IMR-90 (cell line): Measurements from ENCODE around the gene VWA8. TPM values are rescaled to one million over a fixed set of nuclear protein-coding genes. Genes with fewer than 3 reads are reported as not detected.
A peak's percentile ranks its signal among the peaks of the same experiment; 100 is the strongest.

Experiments used
- ATAC-seq: fragments of 200-7000 bp; cut with Tn5 transposase; 2 replicates; pipeline ENCODE4 v1.9.1; 2020; ENCODE audit warnings: low read depth, mild to moderate bottlenecking, moderate library complexity
- BruUV-seq: library from RNA; stranded (reverse); fragments of 400-500 nt; replicated peaks from 2 replicates; lab custom pipeline; 2021; lab: Mats Ljungman, UMichigan
- CTCF ChIA-PET: fragments of 300-600 bp; formaldehyde crosslinking; extraction: SDS; loops from one replicate; lab custom pipeline; 2021; ENCODE audit warnings: antibody characterized with exemption; lab: Yijun Ruan, JAX
- POLR2A ChIA-PET: fragments of 300-600 bp; sonication (Branson Sonifier 250); formaldehyde crosslinking; loops from one replicate; lab custom pipeline; 2022; ENCODE audit warnings: antibody characterized with exemption; ENCODE audit not compliant: unreplicated experiment; lab: Charles Lee
- DNase-seq: peaks from one replicate; pipeline ENCODE4 v3.0.0; 2013
- H2AFZ ChIP-seq: replicated peaks from 2 replicates; pipeline ENCODE3; 2013; ENCODE audit warnings: low read length, mild to moderate bottlenecking; ENCODE audit not compliant: poor library complexity
- H2AK5ac ChIP-seq: 2 replicates; pipeline ENCODE4 v1.6.1; 2013; ENCODE audit warnings: low read depth, low read length, inconsistent platforms
- H2AK9ac ChIP-seq: replicated peaks from 2 replicates; pipeline ENCODE3; 2013; ENCODE audit warnings: mild to moderate bottlenecking, low read depth, low read length, moderate library complexity; ENCODE audit not compliant: poor library complexity
- H2BK120ac ChIP-seq: 2 replicates; pipeline ENCODE4 v1.6.1; 2013; ENCODE audit warnings: low read depth, low read length, inconsistent platforms
- H2BK15ac ChIP-seq: 3 replicates; pipeline ENCODE4 v1.6.1; 2013; ENCODE audit warnings: low read depth, low read length, inconsistent platforms
- H2BK20ac ChIP-seq: 2 replicates; pipeline ENCODE4 v1.6.1; 2013; ENCODE audit warnings: low read depth, mild to moderate bottlenecking, inconsistent platforms, low read length, moderate library complexity
- H2BK5ac ChIP-seq: 2 replicates; pipeline ENCODE4 v1.6.1; 2013; ENCODE audit warnings: mild to moderate bottlenecking, low read depth, low read length, inconsistent platforms; ENCODE audit not compliant: poor library complexity, severe bottlenecking
- H3K14ac ChIP-seq: replicated peaks from 2 replicates; pipeline ENCODE4 v1.6.1; 2013; ENCODE audit warnings: low read depth, low read length, inconsistent platforms
- H3K18ac ChIP-seq: 2 replicates; pipeline ENCODE4 v1.6.1; 2013; ENCODE audit warnings: low read depth, low read length, control low read depth
- H3K23ac ChIP-seq: 2 replicates; pipeline ENCODE4 v1.6.1; 2013; ENCODE audit warnings: low read depth, low read length, inconsistent platforms
- H3K27ac ChIP-seq: 2 replicates; pipeline ENCODE4 v1.5.1; 2013; ENCODE audit warnings: mild to moderate bottlenecking, control low read depth, low read length; ENCODE audit not compliant: insufficient read depth
- H3K27me3 ChIP-seq: 2 replicates; pipeline ENCODE4 v1.6.1; 2013; ENCODE audit warnings: low read length; ENCODE audit not compliant: control insufficient read depth, insufficient read depth
- H3K36me3 ChIP-seq: 2 replicates; pipeline ENCODE4 v1.6.1; 2013; ENCODE audit warnings: low read length, mixed read lengths; ENCODE audit not compliant: control insufficient read depth, insufficient read depth
- H3K4ac ChIP-seq: 2 replicates; pipeline ENCODE4 v1.6.1; 2013; ENCODE audit warnings: low read depth, low read length, inconsistent platforms
- H3K4me1 ChIP-seq: 2 replicates; pipeline ENCODE4 v1.6.1; 2013; ENCODE audit warnings: low read length, mixed read lengths; ENCODE audit not compliant: control insufficient read depth, insufficient read depth
- H3K4me2 ChIP-seq: 2 replicates; pipeline ENCODE4 v1.6.1; 2013; ENCODE audit warnings: low read depth, mild to moderate bottlenecking, control low read depth, low read length, moderate library complexity
- H3K4me3 ChIP-seq: 2 replicates; pipeline ENCODE4 v1.5.1; 2013; ENCODE audit warnings: low read depth, mild to moderate bottlenecking, control low read depth, low read length, moderate library complexity; ENCODE audit not compliant: insufficient read depth
- H3K56ac ChIP-seq: 2 replicates; pipeline ENCODE4 v1.6.1; 2013; ENCODE audit warnings: low read length, inconsistent platforms; ENCODE audit not compliant: insufficient read depth; ENCODE audit errors: extremely low read depth
- H3K79me1 ChIP-seq, 2 experiments: 2 replicates each; pipeline ENCODE4 v1.6.1; 2013; ENCODE audit warnings: low read length in 2 of 2, inconsistent platforms in 1 of 2, low read depth in 1 of 2
- H3K9ac ChIP-seq: 2 replicates; pipeline ENCODE4 v1.6.1; 2013; ENCODE audit warnings: low read depth, low read length, control low read depth
- H3K9me1 ChIP-seq: 2 replicates; pipeline ENCODE4 v1.6.1; 2013; ENCODE audit warnings: low read length, inconsistent platforms; ENCODE audit not compliant: insufficient read depth
- H3K9me3 ChIP-seq: 2 replicates; pipeline ENCODE4 v1.6.1; 2013; ENCODE audit warnings: low read length; ENCODE audit not compliant: control insufficient read depth, insufficient read depth
- H4K20me1 ChIP-seq: 2 replicates; pipeline ENCODE4 v1.6.1; 2013; ENCODE audit warnings: low read length, inconsistent platforms; ENCODE audit not compliant: insufficient read depth
- H4K5ac ChIP-seq: 2 replicates; pipeline ENCODE4 v1.6.1; 2013; ENCODE audit warnings: mild to moderate bottlenecking, low read depth, low read length, control low read depth
- H4K8ac ChIP-seq, 2 experiments: 2 replicates each; pipeline ENCODE4 v1.6.1; 2013; ENCODE audit warnings: low read depth in 2 of 2, low read length in 2 of 2, control low read depth in 1 of 2, inconsistent platforms in 1 of 2
- H4K91ac ChIP-seq: 2 replicates; pipeline ENCODE4 v1.6.1; 2013; ENCODE audit warnings: low read depth, low read length, inconsistent platforms; ENCODE audit not compliant: insufficient read depth
- MXI1 ChIP-seq: IDR thresholded peaks from 2 replicates; pipeline ENCODE4 v1.6.1; 2012; ENCODE audit warnings: low read depth, mild to moderate bottlenecking, low read length, moderate library complexity, borderline replicate concordance
- RAD21 ChIP-seq: IDR thresholded peaks from 2 replicates; pipeline ENCODE4 v1.6.1; 2012; ENCODE audit warnings: low read length, improper control_type of control experiment
- WGBS, 2 experiments: methylation state at CpG; one replicate each; pipeline versions ENCODE4 v1.1.5 to v1.1.7; 2013; ENCODE audit warnings: missing lambda C conversion rate in 2 of 2; ENCODE audit not compliant: insufficient read length in 1 of 2; ENCODE audit errors: extremely low coverage in 2 of 2; 5-methylcytosine and 5-hydroxymethylcytosine counted together
- dilution Hi-C: fragments of 300-500 bp; cut with HindIII; formaldehyde crosslinking; loops from one replicate; pipeline ENCODE4 v1.14.3; 2018; ENCODE audit warnings: low sequenced_read_pairs; ENCODE audit not compliant: unreplicated experiment
- in situ Hi-C: fragments of 300-500 bp; cut with MboI; formaldehyde crosslinking; loops from 3 replicates; pipeline ENCODE4 v1.14.3; 2019; ENCODE audit warnings: low sequenced_read_pairs, inconsistent platforms, mixed read lengths
- intact Hi-C: fragments of 100-400 bp; cut with micrococcal nuclease; formaldehyde crosslinking; loops from 2 replicates; pipeline ENCODE4 v1.10.0; 2022
- polyA plus RNA-seq, 3 experiments: library from polyadenylated mRNA; depleted of rRNA; stranded (reverse); fragments of >200 nt; gene quantifications; 2 replicates each; pipeline ENCODE4 v1.2.3, GENCODE V29; 2012; ENCODE audit warnings: low replicate concordance in 1 of 3
- total RNA-seq: library from RNA; depleted of rRNA; stranded (reverse); fragments of >200 nt; gene quantifications from 2 replicates; pipeline ENCODE4 v1.2.3, GENCODE V29; 2012

VWA8 gene
- total and polyA plus RNA-seq, 2 of the 4 experiments (the other 2 are of a cell fraction), result 5.9 to 18.3 TPM

- no peaks in the 10 kb centered on the region for H4K20me1 ChIP-seq
- H3K23ac ChIP-seq, result no peak overlapping the region
- peak overlapping the region; percentile 60; the same call in 1 of the 2 replicates for H3K18ac ChIP-seq
- H3K36me3 ChIP-seq, result no peaks in the 10 kb centered on the region; the same call in 1 of the 2 replicates
- no TSS peak for BruUV-seq
- no peak overlapping the region for H2AK9ac ChIP-seq
- H3K4me1 ChIP-seq, result peaks cover 7% of the 10 kb centered on the region
- CTCF ChIA-PET, result interaction anchor here (0.6 to 1.1 kb wide), 2 partner anchors 81 to 84 kb away, joined by 3 read pairs; no protein-coding TSS in a partner anchor
- dilution Hi-C loops, result no loop called here
- TF ChIP-seq RAD21 (peak; percentile 10; the same call in 1 of the 2 replicates), MXI1 (no peak)
- peak overlapping the region; percentile 55; the same call in 1 of the 2 replicates for H3K4me2 ChIP-seq
- peak; percentile 70 for DNase-seq
- no peak overlapping the region; the same call in 1 of the 2 replicates for H3K4ac ChIP-seq
- no peak overlapping the region; the same call in 1 of the 2 replicates for H2AK5ac ChIP-seq
- H2BK20ac ChIP-seq, result no peak overlapping the region
- in situ Hi-C loops, result no loop called here
- POLR2A ChIA-PET, result interaction anchor here (1.7 kb wide), 1 partner anchor 110 kb away, joined by 3 read pairs; no protein-coding TSS in a partner anchor
- no peaks in the 10 kb centered on the region for H3K79me1 ChIP-seq
- no peak overlapping the region for H3K4me3 ChIP-seq
- H2AFZ ChIP-seq, result no peak overlapping the region
- H3K9me1 ChIP-seq, result peaks cover 2% of the 10 kb centered on the region
- no peak overlapping the region for H3K27ac ChIP-seq
- no peak overlapping the region for H3K56ac ChIP-seq
- peak; percentile 43; the same call in 1 of the 2 replicates for ATAC-seq
- intact Hi-C loops, result loop anchor here (10.0 kb wide), 1 partner anchor 76 kb away; no protein-coding TSS in a partner anchor
- H2BK120ac ChIP-seq, result no peak overlapping the region; the same call in 1 of the 2 replicates
- H2BK5ac ChIP-seq, result no peak overlapping the region
- no peaks in the 10 kb centered on the region for H3K27me3 ChIP-seq
- no peaks in the 10 kb centered on the region for H3K9me3 ChIP-seq
- no peak overlapping the region; the same call in 1 of the 2 replicates for H4K91ac ChIP-seq
- no peak overlapping the region for H2BK15ac ChIP-seq
- no peak overlapping the region for H3K9ac ChIP-seq
- H4K5ac ChIP-seq, result no peak overlapping the region
- peak overlapping the region; percentile 75; the same call in 1 of the 2 replicates for H3K14ac ChIP-seq
- H4K8ac ChIP-seq, result no peak overlapping the region
- no CpG with 5 or more reads among the region's 3 CpGs for WGBS, 2 experiments
These were observed 391.9 kb downstream of the VWA8 start for GRCh38 chr13:41568972-41569351.
